ENCODE measurements around the gene TMEM25. TPM values are rescaled to one million over a fixed set of nuclear protein-coding genes. Genes with fewer than 3 reads are reported as not detected.

TMEM25 gene
- total RNA-seq, 4 donors from 2014 or later: 36.9 to 57.1 (median 51.8) TPM

GRCh38 chr11:118531597-118532084 lies 649 bp downstream of the TMEM25 start:
- WGBS, 2 donors (ENCODE audit: low coverage in 1 of 2): 10 to 50% methylated on average over 2 of the region's 12 CpGs

DNA sequence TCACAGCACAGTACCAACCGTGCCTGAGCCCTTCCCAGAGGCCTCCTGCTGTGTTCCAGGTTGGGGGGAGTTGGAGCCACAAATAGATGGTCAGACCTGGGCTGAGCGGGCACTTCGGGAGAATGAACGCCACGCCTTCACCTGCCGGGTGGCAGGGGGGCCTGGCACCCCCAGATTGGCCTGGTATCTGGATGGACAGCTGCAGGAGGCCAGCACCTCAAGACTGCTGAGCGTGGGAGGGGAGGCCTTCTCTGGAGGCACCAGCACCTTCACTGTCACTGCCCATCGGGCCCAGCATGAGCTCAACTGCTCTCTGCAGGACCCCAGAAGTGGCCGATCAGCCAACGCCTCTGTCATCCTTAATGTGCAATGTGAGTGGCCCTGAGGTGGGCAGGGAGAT lies 1.1 kb downstream of the TMEM25 start:
- no peaks in the 10 kb centered on the region for H3K9me3 ChIP-seq
- TF ChIP-seq POLR2A (IDR thresholded peaks at IDR 0.05) (no peak), POLR2AphosphoS5 (IDR thresholded peaks at IDR 0.05) (no peak), EP300 (IDR thresholded peaks at IDR 0.05) (no peak), CTCF (IDR thresholded peaks at IDR 0.05) (no peak)
- WGBS, 2 donors (ENCODE audit: low coverage in 1 of 2): 100% methylated on average over 1 of the region's 10 CpGs; no CpG with 5 or more reads in 1 of the 2 donors
- H3K4me1 ChIP-seq: peaks cover 0 to 37% (median 12%) of the 10 kb centered on the region in 3 donors
- peak overlapping the region in 1 of 2 donors; percentile 92 for H3K4me3 ChIP-seq
- ATAC-seq: no peak
- no peaks in the 10 kb centered on the region for H3K27me3 ChIP-seq
- peaks cover 0 to 31% of the 10 kb centered on the region in 2 donors for H3K36me3 ChIP-seq
- peak overlapping the region in 2 of 4 donors; percentile 88 for H3K27ac ChIP-seq

More at GRCh38 chr11:118531597-118532084, 649 bp downstream of the TMEM25 start:
- peak overlapping the region; percentile 77 to 92 for H3K4me3 ChIP-seq
- H3K27ac ChIP-seq: peak overlapping the region in 3 of 4 donors; percentile 85 to 88 (median 88)
- TF ChIP-seq POLR2AphosphoS5 (IDR thresholded peaks at IDR 0.05): no peak
- no peak for TF ChIP-seq POLR2A (IDR thresholded peaks at IDR 0.05)
- TF ChIP-seq EP300 (IDR thresholded peaks at IDR 0.05): no peak
- no peak for TF ChIP-seq CTCF (IDR thresholded peaks at IDR 0.05)
- no peak for ATAC-seq
- H3K9me3 ChIP-seq: no peaks in the 10 kb centered on the region
- peaks cover 0 to 37% (median 12%) of the 10 kb centered on the region in 3 donors for H3K4me1 ChIP-seq
- no peaks in the 10 kb centered on the region for H3K27me3 ChIP-seq
- H3K36me3 ChIP-seq: peaks cover 0 to 31% of the 10 kb centered on the region in 2 donors

- no peak for ATAC-seq
- 100% methylated on average over 1 of the region's 19 CpGs; no CpG with 5 or more reads in 1 of the 2 donors for WGBS, 2 donors (ENCODE audit: low coverage in 1 of 2)
- H3K36me3 ChIP-seq: peaks cover 0 to 31% of the 10 kb centered on the region in 2 donors
- H3K4me1 ChIP-seq: peaks cover 0 to 37% (median 12%) of the 10 kb centered on the region in 3 donors
- no peaks in the 10 kb centered on the region for H3K27me3 ChIP-seq
- H3K4me3 ChIP-seq: no peak overlapping the region
- no peaks in the 10 kb centered on the region for H3K9me3 ChIP-seq
- peak overlapping the region in 1 of 4 donors; percentile 6 for H3K27ac ChIP-seq
- no peak for TF ChIP-seq POLR2AphosphoS5 (IDR thresholded peaks at IDR 0.05)
These were observed 2.1 kb downstream of the TMEM25 start for GRCh38 chr11:118532852-118533768.

DNA sequence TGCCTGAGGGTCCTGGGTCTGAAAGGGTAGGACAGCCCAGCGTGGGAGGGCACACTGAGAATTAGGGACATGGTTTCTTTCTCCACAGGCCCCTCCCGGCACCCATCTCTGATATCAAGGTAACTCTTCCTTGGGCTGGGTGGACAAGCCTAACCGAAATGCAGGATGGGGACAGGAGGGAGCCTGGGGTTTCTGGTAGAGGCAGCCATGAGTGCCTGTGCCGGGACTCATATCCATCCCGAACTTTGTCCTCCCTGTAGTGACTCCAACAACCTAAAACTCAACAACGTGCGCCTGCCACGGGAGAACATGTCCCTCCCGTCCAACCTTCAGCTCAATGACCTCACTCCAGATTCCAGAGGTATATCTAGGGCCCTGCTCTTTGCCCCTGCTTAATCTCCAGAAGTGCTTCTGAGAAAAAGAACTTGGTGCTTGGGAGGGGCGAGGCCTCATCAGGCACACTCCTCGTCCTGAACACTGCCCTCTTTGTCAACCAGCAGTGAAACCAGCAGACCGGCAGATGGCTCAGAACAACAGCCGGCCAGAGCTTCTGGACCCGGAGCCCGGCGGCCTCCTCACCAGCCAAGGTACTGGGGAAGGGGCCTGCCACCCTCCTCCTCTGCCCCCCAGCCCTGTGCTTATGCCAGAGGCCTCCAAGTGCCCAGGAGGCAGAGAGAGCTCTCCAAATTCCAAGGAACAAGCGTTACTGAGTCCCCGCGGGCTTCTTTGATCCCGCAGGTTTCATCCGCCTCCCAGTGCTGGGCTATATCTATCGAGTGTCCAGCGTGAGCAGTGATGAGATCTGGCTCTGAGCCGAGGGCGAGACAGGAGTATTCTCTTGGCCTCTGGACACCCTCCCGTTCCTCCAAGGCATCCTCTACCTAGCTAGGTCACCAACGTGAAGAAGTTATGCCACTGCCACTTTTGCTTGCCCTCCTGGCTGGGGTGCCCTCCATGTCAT lies 3.1 kb downstream of the TMEM25 start:
- Histone ChIP-seq H3K9me3 (no peaks in the 10 kb centered on the region), H3K27ac (peak overlapping the region in 2 of 4 donors; percentile 6 to 47), H3K27me3 (no peaks in the 10 kb centered on the region), H3K4me1 (peaks cover 0 to 34% (median 12%) of the 10 kb centered on the region in 3 donors), H3K36me3 (peaks cover 0 to 31% of the 10 kb centered on the region in 2 donors), H3K4me3 (no peak overlapping the region)
- WGBS, 2 donors (ENCODE audit: low coverage in 1 of 2): 40 to 63% methylated on average over 1 to 24 of the region's 27 CpGs
- ATAC-seq: no peak
- TF ChIP-seq CTCF (IDR thresholded peaks at IDR 0.05): no peak
- TF ChIP-seq EP300 (IDR thresholded peaks at IDR 0.05): no peak
- no peak for TF ChIP-seq POLR2AphosphoS5 (IDR thresholded peaks at IDR 0.05)
- no peak for TF ChIP-seq POLR2A (IDR thresholded peaks at IDR 0.05)

- Histone ChIP-seq H3K27me3 (no peaks in the 10 kb centered on the region), H3K27ac (no peak overlapping the region), H3K4me1 (peaks cover 0 to 22% (median 4%) of the 10 kb centered on the region in 3 donors), H3K9me3 (no peaks in the 10 kb centered on the region), H3K36me3 (peaks cover 0 to 31% of the 10 kb centered on the region in 2 donors), H3K4me3 (no peak overlapping the region)
- ATAC-seq: no peak
- WGBS, 2 donors (ENCODE audit: low coverage in 1 of 2): 80 to 86% methylated on average over 1 to 2 of the region's 9 CpGs
- TF ChIP-seq CTCF (IDR thresholded peaks at IDR 0.05): no peak
- TF ChIP-seq POLR2AphosphoS5 (IDR thresholded peaks at IDR 0.05): no peak
- no peak for TF ChIP-seq EP300 (IDR thresholded peaks at IDR 0.05)
- no peak for TF ChIP-seq POLR2A (IDR thresholded peaks at IDR 0.05)
These were observed 4.3 kb downstream of the TMEM25 start for GRCh38 chr11:118535261-118535660.
